GM19324 (cell line): Measurements from ENCODE around the gene SPI1.
"Not testable (repeated sequence)": the region's sequence is repeated elsewhere in the genome, so short reads cannot be mapped to it uniquely, and the experiment has no call there.

Experiments used
- ATAC-seq: cut with Tn5 transposase; IDR thresholded peaks from one replicate; pipeline ENCODE4 v1.9.1; 2021; ENCODE audit warnings: mild to moderate bottlenecking, moderate library complexity; ENCODE audit not compliant: unreplicated experiment, low FRiP score

SPI1 gene

DNA sequence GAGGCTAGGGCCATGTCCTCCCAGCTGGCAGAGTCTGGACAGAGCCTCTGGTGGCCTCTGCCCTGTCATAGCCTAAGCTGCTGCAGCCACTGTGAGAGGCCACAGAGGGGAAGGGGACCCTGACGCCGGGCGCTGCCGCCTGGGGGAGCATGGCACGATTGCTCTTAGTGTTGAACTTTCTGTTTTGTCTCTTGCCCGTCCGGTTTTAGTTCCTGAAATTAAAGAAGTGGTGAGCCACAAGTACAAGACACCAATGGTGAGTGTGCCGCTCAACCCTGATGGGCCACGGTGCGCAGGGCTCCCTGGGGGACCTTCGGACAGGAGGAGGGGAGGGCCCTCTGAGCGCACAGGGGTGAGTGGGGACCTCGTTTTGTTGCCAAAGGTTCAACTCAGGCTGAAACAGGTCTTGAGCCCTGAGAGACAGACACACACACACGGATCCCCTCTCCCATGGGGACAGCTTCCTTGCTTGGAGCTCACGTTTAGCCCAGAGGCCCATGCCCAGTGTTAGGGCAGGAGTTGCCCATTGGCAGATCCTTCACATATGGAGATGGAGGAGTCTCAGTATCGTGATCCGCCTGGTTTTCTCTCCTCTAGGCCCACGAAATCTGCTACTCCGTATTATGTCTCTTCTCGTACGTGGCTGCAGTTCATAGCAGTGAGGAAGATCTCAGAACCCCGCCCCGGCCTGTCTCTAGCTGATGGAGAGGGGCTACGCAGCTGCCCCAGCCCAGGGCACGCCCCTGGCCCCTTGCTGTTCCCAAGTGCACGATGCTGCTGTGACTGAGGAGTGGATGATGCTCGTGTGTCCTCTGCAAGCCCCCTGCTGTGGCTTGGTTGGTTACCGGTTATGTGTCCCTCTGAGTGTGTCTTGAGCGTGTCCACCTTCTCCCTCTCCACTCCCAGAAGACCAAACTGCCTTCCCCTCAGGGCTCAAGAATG, 49.6 kb downstream of the SPI1 start:
- ATAC-seq, result peak; percentile 45

DNA sequence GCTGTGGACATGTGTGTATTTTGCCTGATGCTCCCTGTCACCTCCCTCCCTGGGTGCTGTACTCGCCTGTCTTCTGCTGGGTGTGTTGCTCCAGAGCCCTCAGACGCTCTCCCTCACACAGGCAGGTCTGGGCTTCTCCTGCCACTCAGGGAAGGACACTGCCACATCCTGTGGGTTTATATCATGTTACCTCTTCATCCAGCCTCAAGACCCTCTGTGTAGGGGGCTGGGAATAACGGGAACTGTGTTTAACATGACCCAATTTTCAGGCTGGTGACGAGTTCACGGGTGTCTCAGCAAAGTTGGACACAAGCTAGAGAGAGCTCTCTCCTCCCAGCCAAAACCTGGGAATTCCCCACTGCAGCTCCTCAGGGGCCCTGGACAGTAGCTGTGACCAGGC, 50.4 kb downstream of the SPI1 start:
- ATAC-seq, result no peak

GRCh38 chr11:47327025-47327424, 51.3 kb downstream of the SPI1 start:
- no peak for ATAC-seq

DNA sequence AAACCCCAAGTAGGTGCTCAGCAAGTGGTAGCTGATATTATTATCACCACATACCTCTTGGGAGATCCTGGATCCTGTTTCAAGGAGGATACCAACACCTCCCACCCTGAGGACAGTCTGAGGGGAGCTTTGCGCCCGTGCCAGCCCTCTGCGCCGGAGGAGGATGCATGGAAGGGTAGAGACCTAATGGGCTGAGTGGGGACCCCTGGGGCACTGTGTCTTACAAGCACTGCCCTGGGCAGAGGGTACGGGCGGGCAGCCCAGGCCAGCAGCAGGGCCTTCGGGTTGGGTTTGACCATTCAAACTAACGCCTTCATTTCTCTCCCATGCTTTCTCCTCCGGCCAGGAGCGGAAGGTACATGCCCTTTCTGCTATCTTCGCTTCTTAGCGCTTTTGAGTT, 52.1 kb downstream of the SPI1 start:
- ATAC-seq, result no peak

- ATAC-seq, result no peak
These were observed 52.9 kb downstream of the SPI1 start for GRCh38 chr11:47325271-47326041.

DNA sequence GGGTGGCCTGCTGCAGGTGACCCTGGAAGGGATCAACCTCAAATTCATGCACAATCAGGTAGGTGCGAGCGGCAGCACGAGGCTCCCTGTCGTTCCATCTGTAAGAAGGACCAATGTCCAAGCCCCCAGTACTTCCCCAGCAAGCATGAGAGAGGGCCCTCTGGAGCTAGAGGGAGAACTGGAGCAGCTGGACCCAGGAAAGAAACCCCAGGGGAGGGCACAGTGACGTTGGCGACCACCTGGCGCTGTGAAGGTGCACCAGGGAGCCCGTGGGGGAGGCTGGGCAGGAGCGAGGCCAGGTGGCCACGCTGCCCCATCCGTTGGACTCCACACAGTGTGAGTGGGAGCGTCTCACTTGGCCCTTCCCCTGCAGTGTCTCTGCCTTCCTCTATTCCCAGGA, 53.8 kb downstream of the SPI1 start:
- ATAC-seq, result no peak

- ATAC-seq, result no peak
These were observed 60.2 kb downstream of the SPI1 start for GRCh38 chr11:47318166-47318565.

- no peak for ATAC-seq
These were observed 61.1 kb downstream of the SPI1 start for GRCh38 chr11:47317064-47317828.

DNA sequence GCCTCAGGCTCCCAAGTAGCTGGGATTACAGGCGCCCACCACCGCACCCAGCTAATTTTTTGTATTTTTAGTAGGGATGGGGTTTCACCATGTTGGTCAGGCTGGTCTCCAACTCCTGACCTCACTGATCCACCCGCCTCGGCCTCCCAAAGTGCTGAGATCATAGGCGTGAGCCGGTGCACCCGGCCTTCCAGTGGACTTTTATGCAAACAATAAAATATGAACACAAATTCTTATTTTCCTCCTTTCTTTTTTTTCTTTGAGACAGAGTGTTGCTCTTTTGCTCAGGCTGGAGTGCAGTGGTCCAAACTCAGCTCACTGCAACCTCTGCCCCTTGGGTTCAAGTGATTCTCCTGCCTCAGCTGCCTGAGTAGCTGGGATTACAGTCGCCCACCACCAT, 61.8 kb downstream of the SPI1 start:
- not testable (repeated sequence) for ATAC-seq

DNA sequence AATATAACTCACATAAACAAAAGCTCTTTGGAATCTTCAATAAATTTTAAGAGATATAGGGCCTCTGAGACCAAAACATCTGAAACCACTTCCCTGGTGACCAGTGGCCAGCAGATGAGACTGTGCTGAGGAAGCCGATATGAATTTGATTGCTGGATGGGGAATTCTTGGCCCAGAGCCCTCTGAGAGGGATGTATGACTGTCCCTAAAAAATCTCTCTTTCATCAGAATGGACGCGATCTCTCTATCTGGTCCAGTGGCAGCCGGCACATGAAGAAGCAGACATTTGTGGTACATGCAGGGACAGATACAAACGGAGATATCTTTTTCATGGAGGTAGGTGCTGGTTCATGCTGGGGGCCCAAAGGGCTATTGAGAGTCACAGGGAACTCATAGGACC, 63.4 kb downstream of the SPI1 start:
- ATAC-seq, result no peak

GRCh38 chr11:47308050-47308823, 70.1 kb downstream of the SPI1 start:
- ATAC-seq, result no peak

DNA sequence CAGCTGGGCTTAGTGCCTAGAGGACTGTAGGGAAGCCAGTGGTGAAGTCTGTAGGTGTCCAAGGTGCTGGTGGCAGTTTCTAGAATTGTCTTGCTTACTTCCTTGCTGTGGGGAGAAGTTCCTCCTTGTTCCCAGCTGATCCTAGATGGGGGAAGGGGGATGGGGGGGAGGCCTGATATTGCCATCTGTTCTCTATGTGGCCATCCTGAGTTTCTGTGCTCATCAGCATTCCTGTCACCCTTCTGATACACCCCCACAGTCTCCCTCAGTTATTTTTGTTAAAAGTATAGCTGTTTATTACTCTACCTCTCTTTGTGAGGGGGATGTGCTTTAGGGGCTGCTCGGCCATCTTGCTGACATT, 71.9 kb downstream of the SPI1 start:
- ATAC-seq, result no peak

DNA sequence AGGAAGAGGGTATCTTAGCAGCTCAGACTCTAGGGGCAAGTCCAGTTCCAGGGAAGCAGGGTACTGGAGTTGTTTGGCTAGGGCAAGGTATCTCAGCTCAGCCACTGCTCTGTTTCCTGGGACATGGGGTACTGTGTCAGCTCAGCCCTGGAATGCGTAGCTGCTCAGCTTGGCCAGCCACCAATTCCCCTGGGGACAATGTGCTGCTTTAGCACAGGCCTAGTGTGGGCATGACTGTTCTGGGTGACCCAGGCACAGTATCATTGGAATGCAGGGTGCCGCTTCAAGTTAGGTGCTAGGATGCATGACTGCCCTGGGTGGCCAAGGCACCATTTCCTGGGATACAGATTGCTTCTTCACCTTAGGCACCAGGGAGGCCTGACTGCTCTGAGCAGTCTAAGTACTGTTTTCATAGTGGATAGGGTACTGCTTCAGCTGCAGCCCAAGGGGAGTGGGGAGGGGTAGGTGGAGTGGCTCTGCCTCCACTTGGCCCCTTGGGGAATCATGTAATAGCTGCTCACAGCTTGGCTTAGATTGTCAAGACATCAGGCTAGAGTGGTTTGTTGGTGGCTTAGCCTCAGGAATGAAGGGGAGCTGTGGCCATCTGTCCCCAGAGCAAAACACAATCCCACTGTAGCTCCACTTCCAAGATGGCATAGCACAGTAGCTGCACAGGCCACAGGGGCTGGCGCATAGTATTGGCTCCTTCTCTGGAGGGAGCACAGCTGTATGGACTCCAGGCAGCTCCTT, 72.4 kb downstream of the SPI1 start:
- no peak for ATAC-seq
